HEK293 (cell line): ENCODE results near the gene FXYD3.

Experiments
- CTCF ChIA-PET: fragments of 350-600 bp; formaldehyde crosslinking; extraction: SDS; loops from one replicate; lab custom pipeline; 2021; ENCODE audit warnings: antibody characterized with exemption; lab: Yijun Ruan, JAX
- POLR2A ChIA-PET: fragments of 300-600 bp; formaldehyde crosslinking; extraction: SDS; loops from one replicate; lab custom pipeline; 2020; ENCODE audit warnings: antibody characterized with exemption, inconsistent platforms; lab: Yijun Ruan, JAX
- H3K27ac ChIP-seq: fragments of 200-500 bp; sonication (Bioruptor generic); 2 replicates; pipeline ENCODE4 v1.5.1; 2014; ENCODE audit warnings: low read depth, low read length, control low read depth, inconsistent platforms; ENCODE audit errors: extremely low read depth
- H3K36me3 ChIP-seq, 2 experiments: fragments of 200-500 bp in 1 of 2; sonication (Bioruptor generic) in 1 of 2; 1 replicate in 1 of 2; 2 replicates in 1 of 2; pipeline ENCODE4 v1.5.1; 2014 to 2017; ENCODE audit warnings: inconsistent platforms in 2 of 2, low read length in 2 of 2; ENCODE audit not compliant: control insufficient read depth in 2 of 2, insufficient read depth in 1 of 2
- H3K4me1 ChIP-seq: fragments of 200-500 bp; sonication (Bioruptor generic); 2 replicates; pipeline ENCODE4 v1.5.1; 2014; ENCODE audit warnings: mild to moderate bottlenecking, low read length, inconsistent platforms; ENCODE audit not compliant: control insufficient read depth, insufficient read depth
- H3K4me3 ChIP-seq: 2 replicates; pipeline ENCODE4 v1.5.1; 2011; ENCODE audit warnings: low read depth, mild to moderate bottlenecking, control low read depth, low read length, moderate library complexity
- H3K9me3 ChIP-seq: fragments of 200-500 bp; sonication (Bioruptor generic); 2 replicates; pipeline ENCODE4 v1.5.1; 2014; ENCODE audit warnings: low read depth, low read length, inconsistent platforms; ENCODE audit not compliant: control insufficient read depth, insufficient read depth
- BCL11A ChIP-seq: fragments of 450-650 bp; formaldehyde crosslinking; IDR thresholded peaks from 2 replicates; pipeline ENCODE4 v1.5.1; 2016; ENCODE audit warnings: low read depth, missing biosample characterization, missing genetic modification characterization
- ELK4 ChIP-seq: IDR thresholded peaks from 2 replicates; pipeline ENCODE4 v1.6.1; 2011; ENCODE audit warnings: mild to moderate bottlenecking, low read depth, low read length, borderline replicate concordance
- KLF8 ChIP-seq: fragments of 450-650 bp; formaldehyde crosslinking; IDR thresholded peaks from 2 replicates; pipeline ENCODE4 v1.5.1; 2016; ENCODE audit warnings: missing biosample characterization, missing genetic modification characterization
- PRDM1 ChIP-seq: fragments of 450-650 bp; formaldehyde crosslinking; IDR thresholded peaks from 2 replicates; pipeline ENCODE4; 2016; ENCODE audit warnings: missing biosample characterization, missing genetic modification characterization
- SCRT2 ChIP-seq: fragments of 450-650 bp; formaldehyde crosslinking; IDR thresholded peaks from 2 replicates; pipeline ENCODE4 v1.5.1; 2016; ENCODE audit warnings: missing biosample characterization, missing genetic modification characterization
- SP2 ChIP-seq: fragments of 450-650 bp; formaldehyde crosslinking; IDR thresholded peaks from 2 replicates; pipeline ENCODE4 v1.5.1; 2016; ENCODE audit warnings: missing biosample characterization, missing genetic modification characterization
- TRIM28 ChIP-seq: IDR thresholded peaks from 2 replicates; pipeline ENCODE4 v1.6.1; 2011; ENCODE audit warnings: low read length, control low read depth, borderline replicate concordance
- ZBTB26 ChIP-seq: fragments of 450-650 bp; formaldehyde crosslinking; optimal IDR thresholded peaks from 2 replicates; pipeline ENCODE3; 2016; ENCODE audit warnings: missing biosample characterization, mild to moderate bottlenecking, missing genetic modification characterization
- ZBTB44 ChIP-seq: fragments of 450-650 bp; IDR thresholded peaks from 2 replicates; pipeline ENCODE4 v1.5.1; 2018; ENCODE audit warnings: missing biosample characterization, mild to moderate bottlenecking, missing genetic modification characterization
- ZEB2 ChIP-seq: fragments of 450-650 bp; formaldehyde crosslinking; IDR thresholded peaks from 2 replicates; pipeline ENCODE4 v1.5.1; 2016; ENCODE audit warnings: missing biosample characterization, missing genetic modification characterization
- ZNF112 ChIP-seq: fragments of 450-650 bp; formaldehyde crosslinking; IDR thresholded peaks from 2 replicates; pipeline ENCODE4 v1.5.0; 2017; ENCODE audit warnings: missing biosample characterization, missing genetic modification characterization
- ZNF132 ChIP-seq: fragments of 450-650 bp; formaldehyde crosslinking; IDR thresholded peaks from 2 replicates; pipeline ENCODE4 v1.5.1; 2017; ENCODE audit warnings: missing biosample characterization, missing genetic modification characterization, borderline replicate concordance
- ZNF146 ChIP-seq: fragments of 450-650 bp; formaldehyde crosslinking; IDR thresholded peaks from 2 replicates; pipeline ENCODE4 v1.5.1; 2016; ENCODE audit warnings: missing biosample characterization, missing genetic modification characterization
- ZNF2 ChIP-seq: fragments of 450-650 bp; formaldehyde crosslinking; IDR thresholded peaks from 2 replicates; pipeline ENCODE4 v1.5.1; 2016; ENCODE audit warnings: missing biosample characterization, missing genetic modification characterization
- ZNF248 ChIP-seq: fragments of 450-650 bp; formaldehyde crosslinking; IDR thresholded peaks from 2 replicates; pipeline ENCODE4 v1.5.1; 2017; ENCODE audit warnings: missing biosample characterization, missing genetic modification characterization
- ZNF350 ChIP-seq: fragments of 450-650 bp; formaldehyde crosslinking; IDR thresholded peaks from 2 replicates; pipeline ENCODE4 v1.5.0; 2017; ENCODE audit warnings: missing biosample characterization, mild to moderate bottlenecking, missing genetic modification characterization
- ZNF416 ChIP-seq: fragments of 450-650 bp; formaldehyde crosslinking; IDR thresholded peaks from 2 replicates; pipeline ENCODE4 v1.5.1; 2016; ENCODE audit warnings: missing biosample characterization, missing genetic modification characterization
- ZNF433 ChIP-seq: fragments of 450-650 bp; formaldehyde crosslinking; IDR thresholded peaks from 2 replicates; pipeline ENCODE4 v1.5.1; 2016; ENCODE audit warnings: missing biosample characterization, missing genetic modification characterization, low read depth
- ZNF530 ChIP-seq: fragments of 450-650 bp; formaldehyde crosslinking; IDR thresholded peaks from 2 replicates; pipeline ENCODE4 v1.5.1; 2016; ENCODE audit warnings: low read depth, missing biosample characterization, missing genetic modification characterization
- ZNF600 ChIP-seq: fragments of 450-650 bp; formaldehyde crosslinking; IDR thresholded peaks from 2 replicates; pipeline ENCODE4 v1.5.1; 2016; ENCODE audit warnings: missing biosample characterization, missing genetic modification characterization
- ZNF704 ChIP-seq: fragments of 450-650 bp; formaldehyde crosslinking; IDR thresholded peaks from 2 replicates; pipeline ENCODE4 v1.5.1; 2016; ENCODE audit warnings: missing biosample characterization, missing genetic modification characterization
- ZNF747 ChIP-seq: fragments of 450-650 bp; formaldehyde crosslinking; IDR thresholded peaks from 2 replicates; pipeline ENCODE4 v1.5.1; 2016; ENCODE audit warnings: missing biosample characterization, missing genetic modification characterization
- ZNF76 ChIP-seq: fragments of 450-650 bp; formaldehyde crosslinking; IDR thresholded peaks from 2 replicates; pipeline ENCODE4; 2016; ENCODE audit warnings: low read depth, missing biosample characterization, missing genetic modification characterization, borderline replicate concordance
- ZNF776 ChIP-seq: fragments of 450-650 bp; formaldehyde crosslinking; IDR thresholded peaks from 2 replicates; pipeline ENCODE4 v1.5.0; 2017; ENCODE audit warnings: missing biosample characterization, missing genetic modification characterization, borderline replicate concordance
- ZNF785 ChIP-seq: fragments of 450-650 bp; formaldehyde crosslinking; IDR thresholded peaks from 2 replicates; pipeline ENCODE4 v1.5.1; 2016; ENCODE audit warnings: missing biosample characterization, missing genetic modification characterization
- ZNF830 ChIP-seq: fragments of 450-650 bp; IDR thresholded peaks from 2 replicates; pipeline ENCODE4 v1.5.0; 2018; ENCODE audit warnings: missing biosample characterization, missing genetic modification characterization, low read depth, mild to moderate bottlenecking, moderate library complexity

Gene FXYD3

GRCh38 chr19:35125270-35125717 lies 9.7 kb downstream of the FXYD3 start:
- Histone ChIP-seq H3K36me3 (no peaks in the 10 kb centered on the region), H3K4me3 (no peak overlapping the region), H3K9me3 (no peaks in the 10 kb centered on the region), H3K27ac (peak overlapping the region; percentile 7; the same call in 1 of the 2 replicates), H3K4me1 (peaks cover 10% of the 10 kb centered on the region)
- POLR2A ChIA-PET, result interaction anchor here (1.2 to 1.3 kb wide), 3 partner anchors 27 to 74 kb away, joined by 3 to 5 read pairs (median 5); no protein-coding TSS in a partner anchor
- CTCF ChIA-PET, result interaction anchor here (1.0 to 4.8 kb wide), 7 partner anchors 10 to 81 kb away, joined by 4 to 67 read pairs (median 6); partner anchors contain the start of genes FXYD3, FXYD7 and LGI4
- TF ChIP-seq ZNF112 (tag by site-specific recombination) (no peak), SCRT2 (tag by site-specific recombination) (0 out of 2 replicates have a peak, but pooled peaks have one; percentile 30), KLF8 (tag by site-specific recombination) (no peak), ZNF433 (tag by site-specific recombination) (0 out of 2 replicates have a peak, but pooled peaks have one; percentile 18), ZNF146 (no peak), PRDM1 (tag by site-specific recombination) (no peak), ZNF530 (tag by site-specific recombination) (no peak)

GRCh38 chr19:35125749-35126623 lies 10.4 kb downstream of the FXYD3 start:
- Histone ChIP-seq H3K9me3 (no peaks in the 10 kb centered on the region), H3K36me3 (no peaks in the 10 kb centered on the region), H3K4me3 (no peak overlapping the region), H3K27ac (no peak overlapping the region), H3K4me1 (peaks cover 10% of the 10 kb centered on the region)
- CTCF ChIA-PET, result interaction anchor here (0.7 to 4.8 kb wide), 7 partner anchors 10 to 59 kb away, joined by 5 to 67 read pairs (median 29); partner anchors contain the start of genes FXYD3, FXYD7 and LGI4
- POLR2A ChIA-PET, result no interaction called here
- TF ChIP-seq BCL11A (no peak), ZEB2 (tag by site-specific recombination) (no peak), ZNF132 (tag by site-specific recombination) (no peak), ZNF747 (tag by site-specific recombination) (0 out of 2 replicates have a peak, but pooled peaks have one; percentile 51), ZNF704 (tag by site-specific recombination) (no peak), ZNF2 (tag by site-specific recombination) (no peak), SP2 (tag by site-specific recombination) (peak; percentile 15; the same call in 1 of the 2 replicates), ZNF600 (tag by site-specific recombination) (no peak), ZNF776 (no peak)

GRCh38 chr19:35126624-35126959 lies 11.0 kb downstream of the FXYD3 start:
- ChIA-PET CTCF (interaction anchor here (0.7 to 4.7 kb wide), 5 partner anchors 9 to 79 kb away, joined by 4 to 29 read pairs (median 18); partner anchors contain the start of genes FXYD3, FXYD7 and LGI4), POLR2A (no interaction called here)
- H3K4me1 ChIP-seq, result peaks cover 10% of the 10 kb centered on the region
- H3K4me3 ChIP-seq, result no peak overlapping the region
- H3K27ac ChIP-seq, result no peak overlapping the region
- H3K36me3 ChIP-seq, result no peaks in the 10 kb centered on the region
- no peaks in the 10 kb centered on the region for H3K9me3 ChIP-seq
- TF ChIP-seq ZNF350 (tag by site-specific recombination) (no peak), ZNF830 (no peak), TRIM28 (no peak), ELK4 (no peak), ZNF416 (no peak), ZNF248 (tag by site-specific recombination) (no peak), ZBTB44 (tag by site-specific recombination) (no peak), ZNF76 (no peak), ZBTB26 (tag by site-specific recombination) (no peak), ZNF785 (tag by site-specific recombination) (no peak)
